ENCODE data around the gene HOOK2. TPM values are rescaled to one million over a fixed set of nuclear protein-coding genes. Genes with fewer than 3 reads are reported as not detected.

The HOOK2 gene
- total and polyA plus RNA-seq, 2 of the 13 experiments (the other 11 are each of a cell fraction or from before 2014, with no cell fraction given): 9.2 to 12.9 TPM

DNA sequence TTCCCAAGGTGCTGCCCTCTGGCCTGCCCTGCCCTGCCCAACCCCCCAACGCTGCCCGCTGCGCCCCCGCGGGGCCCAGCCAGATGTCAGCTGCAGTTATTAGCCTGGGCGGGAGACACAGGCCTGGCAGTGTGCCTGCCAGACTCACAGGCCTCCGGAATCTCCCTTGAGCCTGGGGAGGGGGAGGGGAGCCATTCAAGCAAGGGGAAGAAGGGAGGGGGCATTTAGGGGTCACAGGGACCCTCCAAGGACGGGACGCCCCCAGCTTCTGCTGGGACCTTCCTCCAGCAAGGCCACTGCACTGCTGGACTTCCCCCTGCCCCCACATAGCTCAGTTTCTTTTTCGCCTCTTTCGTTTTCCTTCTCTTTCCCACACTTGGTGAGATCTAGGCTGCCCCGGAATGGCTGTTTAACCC is 13.3 kb upstream of the HOOK2 start (continued):
- TF ChIP-seq SRY (CRISPR knock-in tag; IDR thresholded peaks at IDR 0.05) (no peak), ELF1 (CRISPR knock-in tag; IDR thresholded peaks at IDR 0.05) (no peak), HNF4A (CRISPR knock-in tag; IDR thresholded peaks at IDR 0.05) (no peak), ZNF841 (CRISPR knock-in tag; IDR thresholded peaks at IDR 0.05; ENCODE audit: borderline replicate concordance) (no peak), ZNF557 (CRISPR knock-in tag; IDR thresholded peaks at IDR 0.05) (no peak), CEBPB (IDR thresholded peaks at IDR 0.05; ENCODE audit: borderline replicate concordance, low read depth, low read length) (no peak), MXI1 (IDR thresholded peaks at IDR 0.05; ENCODE audit: borderline replicate concordance, low read depth, low read length) (no peak), PHB2 (IDR thresholded peaks at IDR 0.05; ENCODE audit: partially characterized antibody) (no peak), SP140L (CRISPR knock-in tag; IDR thresholded peaks at IDR 0.05; ENCODE audit: borderline replicate concordance) (no peak), CBX1 (IDR thresholded peaks at IDR 0.05; ENCODE audit: low read depth) (no peak), HOXA7 (CRISPR knock-in tag; IDR thresholded peaks at IDR 0.05) (no peak), ZNF282 (IDR thresholded peaks at IDR 0.05; ENCODE audit: partially characterized antibody) (no peak), ZNF101 (CRISPR knock-in tag; IDR thresholded peaks at IDR 0.05; ENCODE audit: borderline replicate concordance, low read depth) (no peak), ZNF768 (CRISPR knock-in tag; IDR thresholded peaks at IDR 0.05) (no peak; the same call in 1 of the 2 replicates)
- TF ChIP-seq, protein P1, sequence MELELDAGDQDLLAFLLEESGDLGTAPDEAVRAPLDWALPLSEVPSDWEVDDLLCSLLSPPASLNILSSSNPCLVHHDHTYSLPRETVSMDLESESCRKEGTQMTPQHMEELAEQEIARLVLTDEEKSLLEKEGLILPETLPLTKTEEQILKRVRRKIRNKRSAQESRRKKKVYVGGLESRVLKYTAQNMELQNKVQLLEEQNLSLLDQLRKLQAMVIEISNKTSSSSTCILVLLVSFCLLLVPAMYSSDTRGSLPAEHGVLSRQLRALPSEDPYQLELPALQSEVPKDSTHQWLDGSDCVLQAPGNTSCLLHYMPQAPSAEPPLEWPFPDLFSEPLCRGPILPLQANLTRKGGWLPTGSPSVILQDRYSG (CRISPR knock-in tag; IDR thresholded peaks at IDR 0.05): no peak
- TF ChIP-seq, protein P2, sequence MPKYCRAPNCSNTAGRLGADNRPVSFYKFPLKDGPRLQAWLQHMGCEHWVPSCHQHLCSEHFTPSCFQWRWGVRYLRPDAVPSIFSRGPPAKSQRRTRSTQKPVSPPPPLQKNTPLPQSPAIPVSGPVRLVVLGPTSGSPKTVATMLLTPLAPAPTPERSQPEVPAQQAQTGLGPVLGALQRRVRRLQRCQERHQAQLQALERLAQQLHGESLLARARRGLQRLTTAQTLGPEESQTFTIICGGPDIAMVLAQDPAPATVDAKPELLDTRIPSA (CRISPR knock-in tag; IDR thresholded peaks at IDR 0.05; ENCODE audit: borderline replicate concordance): no peak
- TF ChIP-seq, protein P3, sequence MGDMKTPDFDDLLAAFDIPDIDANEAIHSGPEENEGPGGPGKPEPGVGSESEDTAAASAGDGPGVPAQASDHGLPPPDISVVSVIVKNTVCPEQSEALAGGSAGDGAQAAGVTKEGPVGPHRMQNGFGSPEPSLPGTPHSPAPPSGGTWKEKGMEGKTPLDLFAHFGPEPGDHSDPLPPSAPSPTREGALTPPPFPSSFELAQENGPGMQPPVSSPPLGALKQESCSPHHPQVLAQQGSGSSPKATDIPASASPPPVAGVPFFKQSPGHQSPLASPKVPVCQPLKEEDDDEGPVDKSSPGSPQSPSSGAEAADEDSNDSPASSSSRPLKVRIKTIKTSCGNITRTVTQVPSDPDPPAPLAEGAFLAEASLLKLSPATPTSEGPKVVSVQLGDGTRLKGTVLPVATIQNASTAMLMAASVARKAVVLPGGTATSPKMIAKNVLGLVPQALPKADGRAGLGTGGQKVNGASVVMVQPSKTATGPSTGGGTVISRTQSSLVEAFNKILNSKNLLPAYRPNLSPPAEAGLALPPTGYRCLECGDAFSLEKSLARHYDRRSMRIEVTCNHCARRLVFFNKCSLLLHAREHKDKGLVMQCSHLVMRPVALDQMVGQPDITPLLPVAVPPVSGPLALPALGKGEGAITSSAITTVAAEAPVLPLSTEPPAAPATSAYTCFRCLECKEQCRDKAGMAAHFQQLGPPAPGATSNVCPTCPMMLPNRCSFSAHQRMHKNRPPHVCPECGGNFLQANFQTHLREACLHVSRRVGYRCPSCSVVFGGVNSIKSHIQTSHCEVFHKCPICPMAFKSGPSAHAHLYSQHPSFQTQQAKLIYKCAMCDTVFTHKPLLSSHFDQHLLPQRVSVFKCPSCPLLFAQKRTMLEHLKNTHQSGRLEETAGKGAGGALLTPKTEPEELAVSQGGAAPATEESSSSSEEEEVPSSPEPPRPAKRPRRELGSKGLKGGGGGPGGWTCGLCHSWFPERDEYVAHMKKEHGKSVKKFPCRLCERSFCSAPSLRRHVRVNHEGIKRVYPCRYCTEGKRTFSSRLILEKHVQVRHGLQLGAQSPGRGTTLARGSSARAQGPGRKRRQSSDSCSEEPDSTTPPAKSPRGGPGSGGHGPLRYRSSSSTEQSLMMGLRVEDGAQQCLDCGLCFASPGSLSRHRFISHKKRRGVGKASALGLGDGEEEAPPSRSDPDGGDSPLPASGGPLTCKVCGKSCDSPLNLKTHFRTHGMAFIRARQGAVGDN (CRISPR knock-in tag; IDR thresholded peaks at IDR 0.05): peak; percentile 72
- TF ChIP-seq, protein P4, sequence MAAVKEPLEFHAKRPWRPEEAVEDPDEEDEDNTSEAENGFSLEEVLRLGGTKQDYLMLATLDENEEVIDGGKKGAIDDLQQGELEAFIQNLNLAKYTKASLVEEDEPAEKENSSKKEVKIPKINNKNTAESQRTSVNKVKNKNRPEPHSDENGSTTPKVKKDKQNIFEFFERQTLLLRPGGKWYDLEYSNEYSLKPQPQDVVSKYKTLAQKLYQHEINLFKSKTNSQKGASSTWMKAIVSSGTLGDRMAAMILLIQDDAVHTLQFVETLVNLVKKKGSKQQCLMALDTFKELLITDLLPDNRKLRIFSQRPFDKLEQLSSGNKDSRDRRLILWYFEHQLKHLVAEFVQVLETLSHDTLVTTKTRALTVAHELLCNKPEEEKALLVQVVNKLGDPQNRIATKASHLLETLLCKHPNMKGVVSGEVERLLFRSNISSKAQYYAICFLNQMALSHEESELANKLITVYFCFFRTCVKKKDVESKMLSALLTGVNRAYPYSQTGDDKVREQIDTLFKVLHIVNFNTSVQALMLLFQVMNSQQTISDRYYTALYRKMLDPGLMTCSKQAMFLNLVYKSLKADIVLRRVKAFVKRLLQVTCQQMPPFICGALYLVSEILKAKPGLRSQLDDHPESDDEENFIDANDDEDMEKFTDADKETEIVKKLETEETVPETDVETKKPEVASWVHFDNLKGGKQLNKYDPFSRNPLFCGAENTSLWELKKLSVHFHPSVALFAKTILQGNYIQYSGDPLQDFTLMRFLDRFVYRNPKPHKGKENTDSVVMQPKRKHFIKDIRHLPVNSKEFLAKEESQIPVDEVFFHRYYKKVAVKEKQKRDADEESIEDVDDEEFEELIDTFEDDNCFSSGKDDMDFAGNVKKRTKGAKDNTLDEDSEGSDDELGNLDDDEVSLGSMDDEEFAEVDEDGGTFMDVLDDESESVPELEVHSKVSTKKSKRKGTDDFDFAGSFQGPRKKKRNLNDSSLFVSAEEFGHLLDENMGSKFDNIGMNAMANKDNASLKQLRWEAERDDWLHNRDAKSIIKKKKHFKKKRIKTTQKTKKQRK (IDR thresholded peaks at IDR 0.05; ENCODE audit: low read length): no peak
- TF ChIP-seq, protein P5, sequence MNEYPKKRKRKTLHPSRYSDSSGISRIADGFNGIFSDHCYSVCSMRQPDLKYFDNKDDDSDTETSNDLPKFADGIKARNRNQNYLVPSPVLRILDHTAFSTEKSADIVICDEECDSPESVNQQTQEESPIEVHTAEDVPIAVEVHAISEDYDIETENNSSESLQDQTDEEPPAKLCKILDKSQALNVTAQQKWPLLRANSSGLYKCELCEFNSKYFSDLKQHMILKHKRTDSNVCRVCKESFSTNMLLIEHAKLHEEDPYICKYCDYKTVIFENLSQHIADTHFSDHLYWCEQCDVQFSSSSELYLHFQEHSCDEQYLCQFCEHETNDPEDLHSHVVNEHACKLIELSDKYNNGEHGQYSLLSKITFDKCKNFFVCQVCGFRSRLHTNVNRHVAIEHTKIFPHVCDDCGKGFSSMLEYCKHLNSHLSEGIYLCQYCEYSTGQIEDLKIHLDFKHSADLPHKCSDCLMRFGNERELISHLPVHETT (CRISPR knock-in tag; conservative IDR thresholded peaks at IDR 0.05): no peak
- TF ChIP-seq, protein P6, sequence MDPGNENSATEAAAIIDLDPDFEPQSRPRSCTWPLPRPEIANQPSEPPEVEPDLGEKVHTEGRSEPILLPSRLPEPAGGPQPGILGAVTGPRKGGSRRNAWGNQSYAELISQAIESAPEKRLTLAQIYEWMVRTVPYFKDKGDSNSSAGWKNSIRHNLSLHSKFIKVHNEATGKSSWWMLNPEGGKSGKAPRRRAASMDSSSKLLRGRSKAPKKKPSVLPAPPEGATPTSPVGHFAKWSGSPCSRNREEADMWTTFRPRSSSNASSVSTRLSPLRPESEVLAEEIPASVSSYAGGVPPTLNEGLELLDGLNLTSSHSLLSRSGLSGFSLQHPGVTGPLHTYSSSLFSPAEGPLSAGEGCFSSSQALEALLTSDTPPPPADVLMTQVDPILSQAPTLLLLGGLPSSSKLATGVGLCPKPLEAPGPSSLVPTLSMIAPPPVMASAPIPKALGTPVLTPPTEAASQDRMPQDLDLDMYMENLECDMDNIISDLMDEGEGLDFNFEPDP (CRISPR knock-in tag; conservative IDR thresholded peaks at IDR 0.05): no peak

All from HepG2 (cell line).